GM19239 (cell line): ENCODE results near the gene HMGA1.
A peak's percentile ranks its signal among the peaks of the same experiment; 100 is the strongest.
"Not testable (repeated sequence)": the region's sequence is repeated elsewhere in the genome, so short reads cannot be mapped to it uniquely, and the experiment has no call there.

ENCODE experiments used
- DNase-seq: peaks from one replicate; pipeline ENCODE4 v3.0.0; 2011; ENCODE audit warnings: low spot score; ENCODE audit not compliant: insufficient read length
- FAIRE-seq: peaks from 2 replicates; lab custom pipeline; 2011; peaks lifted over from hg19 to GRCh38; lab: Jason Lieb, UNC

HMGA1 gene

DNA sequence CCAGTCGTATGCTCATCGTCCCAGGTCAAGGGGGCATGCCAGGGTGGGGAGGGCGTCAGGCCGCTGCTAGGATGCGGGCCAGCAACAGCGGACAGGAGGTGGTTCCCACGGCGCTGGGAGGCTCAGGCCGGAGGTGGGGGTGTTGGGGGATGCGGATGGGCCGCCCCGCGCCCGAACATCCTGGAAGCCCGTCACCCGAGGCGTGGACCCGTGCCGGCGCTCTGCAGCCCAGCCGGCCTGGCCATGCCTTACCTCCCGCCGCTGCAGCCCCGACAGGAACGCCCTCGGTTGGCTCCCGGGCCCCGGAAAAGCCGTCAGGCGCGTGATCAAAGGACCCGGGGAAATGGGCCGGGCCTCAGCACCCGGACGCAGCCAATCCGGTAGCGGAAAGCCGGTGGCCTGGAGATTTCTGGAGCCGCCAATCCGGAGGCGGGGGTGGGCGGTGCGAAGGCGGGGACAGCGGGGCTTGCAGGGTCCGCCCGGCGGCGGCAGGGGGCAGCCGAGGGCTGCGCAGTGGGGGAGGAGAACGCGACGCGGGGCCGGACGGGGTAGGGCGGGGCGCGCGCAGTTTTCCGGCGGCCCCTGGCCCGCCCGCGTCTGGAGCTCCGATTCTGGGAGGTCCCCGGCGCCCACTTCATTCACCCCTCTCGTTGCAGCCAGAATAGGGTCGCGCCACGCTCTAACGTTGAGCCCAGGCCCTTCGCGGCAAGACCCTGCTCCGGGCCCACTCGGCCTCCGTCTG is 12.2 kb downstream of the HMGA1 start, which contains the start of gene SMIM29:
Gene SMIM29 (minus strand): TSS at position 280 of the 742 bp plus-strand sequence. CDS start 1,215 bp downstream, outside the sequence.
- peak; percentile 76 for FAIRE-seq

DNA sequence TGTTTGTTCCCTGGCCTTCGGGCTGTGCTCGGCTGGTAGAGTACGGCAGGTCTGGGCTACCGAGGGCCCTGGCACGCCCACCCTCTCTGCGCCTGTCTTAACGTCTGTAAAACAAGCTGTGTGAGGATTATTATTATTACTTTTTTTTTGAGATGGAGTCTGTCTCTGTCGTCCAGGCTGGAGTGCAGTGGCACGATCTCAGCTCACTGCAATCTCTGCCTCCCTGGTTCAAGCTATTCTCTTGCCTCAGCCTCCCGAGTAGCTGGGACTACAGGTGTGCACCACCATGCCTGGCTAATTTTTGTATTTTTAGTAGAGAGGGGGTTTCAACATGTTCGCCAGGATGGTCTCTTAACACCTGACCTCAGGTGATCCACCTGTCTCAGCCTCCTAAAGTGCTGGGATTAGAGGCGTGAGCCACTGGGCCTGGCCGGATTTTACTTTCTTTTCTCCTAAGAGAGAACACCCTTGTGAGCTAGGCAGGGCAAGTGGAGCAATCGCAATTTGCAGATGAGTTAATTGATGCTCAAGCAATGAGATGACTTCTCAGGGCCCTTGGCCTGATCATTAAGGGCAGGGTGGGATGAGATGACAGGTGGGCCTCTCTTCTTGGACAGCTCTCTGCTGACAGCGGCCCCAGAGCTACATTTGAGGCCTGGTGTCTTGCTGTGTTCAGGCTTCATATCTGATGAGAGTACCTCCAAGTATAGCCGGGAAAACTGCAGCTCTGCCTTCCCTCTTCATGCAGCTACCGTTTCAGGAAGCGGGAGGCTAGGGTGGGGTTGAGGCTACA is 13.0 kb downstream of the HMGA1 start:
- DNase-seq: no peak
- FAIRE-seq: no peak

More for the DNA sequence above, 12.2 kb downstream of the HMGA1 start, which contains the start of gene SMIM29:
- DNase-seq: peak; percentile 96

DNA sequence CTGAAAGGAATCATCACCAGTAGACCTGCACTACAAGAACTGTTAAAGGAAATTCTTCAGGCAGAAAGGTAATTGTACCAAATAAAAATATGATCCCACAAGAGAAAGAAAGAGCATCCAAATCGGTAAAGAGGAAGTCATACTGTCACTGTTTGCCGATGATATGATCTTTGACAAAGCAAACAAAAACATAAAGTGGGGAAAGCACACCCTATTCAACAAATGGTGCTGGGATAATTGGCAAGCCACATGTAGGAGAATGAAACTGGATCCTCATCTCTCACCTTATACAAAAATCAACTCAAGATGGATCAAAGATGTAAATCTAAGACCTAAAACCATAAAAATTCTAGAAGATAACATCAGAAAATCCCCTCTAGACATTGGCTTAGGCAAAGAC is 15.7 kb downstream of the HMGA1 start:
- FAIRE-seq, DNase-seq: not testable (repeated sequence)

DNA sequence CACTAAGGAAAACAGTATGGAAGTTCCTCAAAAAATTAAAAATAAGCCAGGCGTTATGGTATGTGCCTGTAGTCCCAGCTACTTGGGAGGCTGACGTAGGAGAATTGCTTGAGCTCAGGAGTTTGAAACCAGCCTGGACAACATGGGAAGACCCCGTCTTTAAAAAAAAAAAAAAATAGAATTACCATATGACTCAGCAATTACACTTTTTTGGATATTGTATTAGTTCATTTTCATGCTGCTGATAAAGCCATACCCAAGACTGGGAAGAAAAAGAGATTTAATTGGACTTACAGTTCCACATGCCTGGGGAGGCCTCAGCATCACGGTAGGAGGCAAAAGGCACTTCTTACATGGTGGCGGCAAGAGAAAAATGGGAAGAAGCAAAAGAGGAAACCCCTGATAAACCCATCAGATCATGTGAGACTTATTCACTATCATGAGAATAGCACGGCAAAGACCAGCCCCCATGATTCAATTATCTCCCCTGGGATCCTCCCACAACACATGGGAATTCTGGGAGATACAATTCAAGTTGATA is 22.9 kb downstream of the HMGA1 start:
- DNase-seq: no peak

DNA sequence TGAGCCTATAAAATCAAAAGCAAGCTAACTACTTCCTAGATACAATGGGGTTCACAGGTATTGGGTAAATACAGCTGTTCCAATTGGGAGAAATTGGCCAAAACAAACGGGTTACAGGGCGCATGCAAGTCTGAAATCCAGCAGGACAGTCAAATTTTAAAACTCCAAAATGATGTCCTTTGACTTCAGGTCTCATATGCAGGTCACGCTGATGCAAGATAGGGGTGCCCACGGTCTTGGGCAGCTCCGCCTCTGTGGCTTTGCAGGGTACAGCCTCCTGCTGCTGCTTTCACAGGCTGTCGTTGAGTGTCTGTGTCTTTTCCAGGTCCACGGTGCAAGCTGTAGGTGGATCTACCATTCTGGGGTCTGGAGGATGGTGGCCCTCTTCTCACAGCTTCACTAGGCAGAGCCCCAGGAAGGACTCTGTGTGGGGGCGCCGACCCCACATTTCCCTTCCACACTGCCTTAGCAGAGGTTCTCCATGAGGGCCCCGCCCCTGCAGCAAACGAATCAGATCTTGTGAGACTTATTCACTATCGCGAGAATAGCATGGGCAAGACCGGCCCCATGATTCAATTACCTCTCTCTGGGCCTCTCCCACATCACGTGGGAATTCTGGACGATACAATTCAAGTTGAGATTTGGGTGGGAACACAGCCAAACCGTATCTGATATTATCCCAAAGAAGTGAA is 24.0 kb downstream of the HMGA1 start:
- no peak for DNase-seq
- no peak for FAIRE-seq

More for the DNA sequence above, 22.9 kb downstream of the HMGA1 start:
- no peak for FAIRE-seq

DNA sequence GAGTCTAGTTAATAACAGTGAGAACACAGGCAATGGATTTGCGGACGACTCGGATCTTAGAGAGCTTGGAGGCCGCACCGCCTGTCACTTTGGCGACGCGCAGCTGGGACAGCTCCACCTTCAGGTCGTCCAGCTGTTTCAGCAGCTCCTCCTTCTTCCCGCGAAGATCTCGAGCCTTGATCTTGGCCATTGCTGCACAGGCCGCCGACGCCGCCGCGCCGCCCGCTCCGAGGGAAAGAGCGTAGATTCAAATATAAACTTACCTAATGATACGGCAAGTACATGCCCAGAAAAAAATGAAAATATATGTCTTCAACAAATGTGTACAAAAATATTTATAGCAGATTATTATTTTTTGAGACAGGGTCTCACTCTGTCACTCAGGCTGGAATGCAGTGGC is 26.8 kb downstream of the HMGA1 start:
- FAIRE-seq: not testable (repeated sequence)

DNA sequence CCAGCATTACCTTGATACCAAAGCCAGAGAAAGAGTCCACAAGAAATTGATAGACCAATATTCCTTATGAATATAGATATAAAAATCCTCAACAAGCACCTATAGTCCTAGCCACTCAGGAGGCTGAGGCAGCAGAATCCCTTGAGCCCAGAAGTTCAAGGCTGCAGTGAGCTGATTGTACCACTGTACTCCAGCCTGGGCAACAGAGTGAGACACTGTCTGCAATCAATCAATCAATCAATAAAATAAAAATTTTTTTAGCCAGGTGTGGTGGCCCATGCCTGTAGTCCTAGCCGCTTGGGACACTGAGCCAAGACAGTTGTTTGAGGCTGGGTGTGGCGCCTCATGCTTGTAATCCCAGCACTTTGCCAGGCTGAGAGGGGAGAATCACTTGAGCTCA is 31.1 kb downstream of the HMGA1 start:
- FAIRE-seq (no peak), DNase-seq (no peak)

More for the DNA sequence above, 26.8 kb downstream of the HMGA1 start:
- not testable (repeated sequence) for DNase-seq

DNA sequence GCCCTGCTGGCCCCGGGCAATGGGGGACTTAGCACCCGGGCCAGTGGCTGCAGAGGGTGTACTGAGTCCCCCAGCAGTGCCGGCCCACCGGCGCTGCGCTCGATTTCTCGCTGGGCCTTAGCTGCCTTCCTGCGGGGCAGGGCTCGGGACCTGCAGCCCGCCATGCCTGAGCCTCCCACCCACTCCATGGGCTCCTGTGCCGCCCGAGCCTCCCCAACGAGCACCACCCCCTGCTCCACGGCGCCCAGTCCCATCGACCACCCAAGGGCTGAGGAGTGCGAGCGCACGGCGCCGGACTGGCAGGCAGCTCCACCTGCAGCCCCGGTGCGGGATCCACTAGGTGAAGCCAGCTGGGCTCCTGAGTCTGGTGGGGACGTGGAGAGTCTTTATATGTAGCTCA is 32.5 kb downstream of the HMGA1 start:
- FAIRE-seq, DNase-seq: not testable (repeated sequence)

DNA sequence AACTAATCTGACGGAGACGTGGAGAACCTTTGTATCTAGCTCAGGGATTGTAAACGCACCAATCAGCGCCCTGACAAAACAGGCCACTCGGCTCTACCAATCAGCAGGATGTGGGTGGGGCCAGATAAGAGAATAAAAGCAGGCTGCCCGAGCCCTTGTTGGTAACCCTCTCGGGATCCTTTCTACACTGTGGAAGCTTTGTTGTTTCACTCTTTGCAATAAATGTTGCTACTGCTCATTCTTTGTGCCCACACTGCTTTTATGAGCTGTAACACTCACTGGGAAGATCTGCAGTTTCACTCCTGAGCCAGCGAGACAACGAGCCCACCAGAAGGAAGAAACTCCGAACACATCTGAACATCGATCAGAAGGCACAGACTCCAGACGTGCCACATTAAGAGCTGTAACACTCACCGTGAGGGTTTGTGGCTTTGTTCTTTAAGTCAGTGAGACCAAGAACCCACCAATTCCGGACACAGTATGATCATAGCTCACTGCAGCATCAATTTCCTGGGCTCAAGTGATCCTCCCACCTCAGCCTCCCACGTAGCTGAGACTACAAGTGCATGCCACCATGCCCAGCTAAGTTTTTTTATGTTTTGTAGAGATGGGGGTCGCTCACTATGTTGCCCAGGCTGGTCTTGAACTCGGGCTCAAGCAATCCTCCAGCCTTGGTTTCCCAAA is 33.1 kb downstream of the HMGA1 start:
- not testable (repeated sequence) for FAIRE-seq, DNase-seq

DNA sequence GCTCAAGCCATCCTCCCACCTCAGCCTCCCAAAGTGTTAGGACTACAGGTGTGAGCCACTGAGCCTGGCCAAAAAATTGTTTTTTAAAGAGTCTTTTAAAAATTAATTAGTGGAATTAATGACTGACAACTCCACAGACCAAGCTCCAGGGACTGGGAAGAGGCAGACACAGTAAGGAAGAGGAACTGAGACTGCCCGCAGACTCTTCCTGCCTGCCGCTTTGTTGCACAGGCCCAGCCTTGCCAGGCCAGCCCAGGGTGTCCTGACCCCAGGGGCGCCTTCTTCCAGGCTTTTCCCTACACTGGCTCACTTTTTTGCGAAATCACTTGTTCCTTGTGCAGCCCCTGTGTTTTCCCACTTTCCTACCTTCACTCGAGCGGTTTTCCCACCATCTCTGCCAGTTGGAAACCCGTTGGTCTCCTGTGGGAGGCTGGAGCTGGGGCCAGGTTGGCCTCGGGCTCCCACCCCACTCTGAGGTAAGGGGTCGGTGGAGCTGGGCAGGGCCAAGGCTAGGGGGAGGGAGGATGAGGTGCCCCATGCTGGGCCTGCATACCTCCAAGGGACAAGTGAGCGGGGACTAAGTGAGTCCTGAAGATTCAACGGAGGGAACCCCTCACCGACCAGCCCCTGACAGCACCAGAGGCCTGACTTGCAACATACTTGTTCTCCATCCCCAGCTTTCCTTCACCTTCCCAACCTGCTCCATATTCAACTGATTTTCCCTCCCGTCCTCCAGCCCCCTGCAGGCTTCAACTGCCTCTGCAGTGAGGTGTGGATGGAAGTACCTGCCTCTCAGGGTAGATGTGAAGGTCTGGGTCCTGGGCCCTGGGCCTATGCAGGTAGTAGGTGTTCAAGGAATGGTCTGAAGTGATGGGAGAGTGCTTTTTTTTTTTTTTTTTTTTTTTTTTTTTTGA is 35.6 kb downstream of the HMGA1 start:
- no peak for FAIRE-seq
- DNase-seq: no peak

DNA sequence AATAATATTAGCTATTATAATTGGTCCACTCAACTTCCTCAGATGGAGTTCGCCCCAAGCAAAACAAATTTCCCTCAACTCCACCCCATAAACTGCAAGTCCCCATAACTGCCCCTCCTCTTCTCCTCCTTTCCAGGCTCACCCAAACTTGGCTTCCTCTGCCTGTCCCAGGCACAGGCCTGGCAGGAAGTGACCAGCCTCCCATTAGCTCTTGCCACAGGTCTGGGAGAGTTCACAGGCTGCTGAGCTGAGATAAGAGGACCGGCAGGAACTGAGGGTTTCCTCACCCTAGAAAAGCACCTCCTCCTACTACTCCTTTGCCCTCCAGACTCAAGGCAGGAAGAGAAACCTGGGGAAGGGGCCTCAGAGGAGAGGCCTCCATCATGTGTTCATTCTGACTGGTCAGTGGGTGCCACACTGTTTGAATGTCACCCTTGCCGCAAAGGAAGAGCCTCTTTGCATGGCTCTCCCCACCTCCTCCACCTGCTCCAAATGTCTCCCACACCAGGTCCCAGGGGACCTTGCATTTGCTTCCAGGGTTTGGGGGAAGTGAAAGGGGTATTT is 36.7 kb downstream of the HMGA1 start:
- DNase-seq: no peak
- FAIRE-seq: no peak

DNA sequence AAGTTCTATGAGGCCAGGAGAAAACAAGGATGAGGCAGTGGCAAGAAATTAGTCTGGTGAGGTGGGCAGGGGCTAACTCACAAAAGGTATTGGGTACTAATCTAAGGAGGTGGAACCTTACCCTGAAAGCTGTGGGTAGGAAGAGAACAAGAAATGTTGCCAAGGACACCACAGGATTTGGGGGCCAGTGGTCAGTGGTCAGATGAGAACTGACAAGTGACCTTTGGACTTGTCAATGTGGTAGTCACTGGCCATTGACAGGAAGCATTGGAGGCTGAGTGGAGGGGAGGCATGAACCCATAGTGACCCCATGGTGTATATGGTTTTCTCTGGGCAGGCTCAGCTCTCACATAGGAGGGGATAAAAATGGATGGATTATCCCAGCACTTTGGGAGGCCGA is 37.5 kb downstream of the HMGA1 start:
- FAIRE-seq: no peak
- DNase-seq: no peak

DNA sequence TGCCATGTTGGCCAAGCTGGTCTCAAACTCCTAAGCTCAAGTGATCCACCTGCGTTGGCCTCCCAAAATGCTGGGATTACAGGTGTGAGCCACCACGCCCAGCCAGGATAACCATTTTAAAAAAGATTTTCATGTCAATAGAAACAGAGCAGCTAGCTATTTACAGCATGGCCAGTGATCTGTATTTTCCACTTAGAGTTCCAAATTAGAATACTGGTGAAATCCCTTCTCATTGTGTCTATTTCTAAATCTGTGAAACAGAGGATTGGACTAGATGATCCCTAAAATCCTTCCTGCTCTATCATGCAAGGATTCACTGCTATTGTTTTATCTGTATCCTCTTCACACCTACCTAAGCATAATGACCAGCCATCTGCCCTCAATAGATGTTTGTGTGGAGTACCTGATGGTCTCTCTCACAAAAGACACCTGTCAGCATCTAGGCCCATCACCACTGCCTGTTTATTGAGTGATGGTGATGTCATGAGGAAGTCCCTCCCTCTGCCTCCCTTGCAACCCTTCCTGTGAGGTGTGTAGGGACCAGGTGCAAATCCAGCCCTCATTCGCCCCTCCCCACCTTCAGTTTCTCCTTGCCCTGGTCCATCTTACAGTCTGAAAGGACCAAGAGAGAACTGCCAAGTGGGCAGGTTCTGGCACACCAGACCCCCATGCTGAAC is 38.6 kb downstream of the HMGA1 start:
- no peak for FAIRE-seq
- DNase-seq: no peak

DNA sequence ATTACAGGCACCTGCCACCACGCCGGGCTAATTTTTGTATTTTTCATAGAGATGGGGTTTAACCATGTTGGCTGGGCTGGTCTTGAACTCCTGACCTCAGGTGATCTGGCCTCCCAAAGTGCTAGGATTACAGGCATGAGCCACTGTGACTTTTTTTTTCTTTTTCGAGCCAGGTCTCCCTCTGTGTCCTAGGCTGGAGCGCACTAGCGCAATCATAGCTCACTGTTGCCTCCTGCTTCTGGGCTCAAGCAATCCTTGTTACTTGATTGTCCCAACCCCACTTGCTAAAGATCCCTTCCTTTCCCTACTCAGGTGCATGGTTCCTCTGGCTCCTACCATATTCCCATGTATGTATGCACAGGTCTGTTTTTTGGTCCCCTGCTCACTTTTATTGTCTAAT is 39.5 kb downstream of the HMGA1 start:
- DNase-seq (no peak), FAIRE-seq (no peak)

DNA sequence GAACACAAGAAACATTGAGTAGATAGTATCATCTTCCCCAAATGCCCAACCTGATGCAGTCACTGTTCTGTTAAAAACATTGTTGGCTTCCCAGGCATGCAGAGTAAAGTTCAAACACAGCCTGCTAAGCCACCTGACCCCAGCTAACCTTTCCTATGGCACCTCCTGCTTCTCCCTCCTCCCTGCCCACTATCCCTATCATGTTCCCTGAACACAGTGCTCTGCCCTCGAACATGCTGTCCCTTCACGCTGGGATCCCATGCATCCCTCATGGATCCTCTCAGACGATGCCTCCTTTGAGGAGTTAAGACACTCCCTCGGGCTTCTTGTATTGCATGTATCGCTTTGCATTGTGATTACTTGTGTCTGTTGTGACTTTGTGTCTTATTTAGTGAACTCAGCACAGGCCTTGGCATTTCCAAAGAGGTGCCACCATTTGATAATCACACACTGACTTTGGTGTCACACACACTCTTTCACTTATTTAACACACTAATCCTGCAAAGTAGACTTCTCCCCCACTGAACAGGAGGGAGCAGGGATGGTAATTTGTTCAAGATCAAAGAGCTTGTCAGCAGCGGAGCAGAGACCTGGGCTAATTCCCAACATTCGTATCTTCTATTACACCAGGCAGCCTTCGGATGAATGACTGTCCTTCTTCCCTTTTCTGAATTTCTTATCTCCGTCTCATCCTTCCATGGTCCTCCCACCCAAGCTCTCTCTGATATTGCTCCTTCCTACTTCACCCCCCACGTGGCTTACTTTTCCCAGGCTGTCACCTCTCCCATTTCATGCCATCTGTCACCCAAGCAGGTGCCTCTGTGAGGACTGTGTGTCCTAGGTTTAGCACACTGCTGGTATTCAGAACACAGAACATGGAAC is 40.4 kb downstream of the HMGA1 start:
- no peak for FAIRE-seq

DNA sequence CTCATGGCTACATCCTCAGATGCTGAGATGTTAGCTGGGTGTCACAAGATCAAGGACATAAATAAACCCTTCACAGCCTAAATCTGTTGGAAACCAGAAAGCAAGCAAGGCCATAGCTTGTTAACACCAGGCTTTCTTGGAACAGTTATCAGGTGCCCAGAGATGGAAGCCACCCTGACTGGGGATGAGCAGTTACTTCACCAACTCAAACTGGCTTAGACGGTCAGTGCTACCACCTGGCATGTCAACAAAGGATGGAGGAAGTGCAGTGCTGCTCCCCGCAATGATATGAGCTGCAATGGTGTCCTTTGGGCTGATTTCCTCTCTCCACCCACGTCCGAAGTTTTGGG is 41.1 kb downstream of the HMGA1 start:
- no peak for DNase-seq
- FAIRE-seq: no peak

More for the DNA sequence above, 40.4 kb downstream of the HMGA1 start:
- no peak for DNase-seq

DNA sequence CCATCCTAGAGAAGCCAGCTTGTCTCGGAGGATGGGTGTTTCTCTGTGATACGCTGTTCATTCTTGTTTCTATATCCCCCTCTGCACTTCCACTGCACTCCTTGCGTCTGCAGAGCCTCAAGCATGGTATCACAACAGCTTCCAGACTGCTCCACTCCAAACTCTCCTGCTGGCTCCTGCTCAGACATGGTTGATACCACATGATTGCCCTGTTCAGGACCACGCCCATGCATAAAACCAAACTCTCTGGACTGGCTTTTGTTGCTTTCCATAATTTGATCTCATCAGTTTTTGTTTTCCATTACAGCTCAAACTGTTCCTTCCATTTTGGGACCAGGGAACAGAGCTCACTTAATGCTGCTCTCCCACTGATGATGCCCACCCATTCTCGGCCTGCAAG is 42.2 kb downstream of the HMGA1 start:
- no peak for DNase-seq
- FAIRE-seq: no peak
